Iris pigment epithelial cell (primary cell): ENCODE data around the gene PKP4.
"Not testable (repeated sequence)": the region's sequence is repeated elsewhere in the genome, so short reads cannot be mapped to it uniquely, and the experiment has no call there.

Source experiments
- DNase-seq: peaks from one replicate; pipeline ENCODE4 v3.0.0-alpha.2; 2011; ENCODE audit warnings: low read depth

Gene PKP4

DNA sequence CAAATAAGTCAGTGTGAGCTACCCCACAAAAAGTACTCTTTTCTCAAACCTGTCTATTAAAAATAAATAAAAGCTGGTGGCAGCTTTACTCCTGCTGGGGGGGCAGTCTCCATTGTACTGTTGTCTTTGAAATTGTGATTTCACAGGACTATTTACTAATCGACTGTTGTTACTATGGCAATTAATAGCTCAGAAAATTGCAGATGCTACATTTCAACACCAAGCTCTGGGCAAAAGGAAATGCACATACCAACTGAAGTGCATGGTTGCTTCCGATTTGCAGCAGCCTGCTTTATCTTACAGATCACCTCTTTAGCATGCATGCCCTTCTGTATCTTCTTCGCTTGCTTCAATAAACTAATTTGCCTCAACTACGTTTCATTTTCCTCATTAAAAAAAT, 220.8 kb downstream of the PKP4 start:
- no peak for DNase-seq

DNA sequence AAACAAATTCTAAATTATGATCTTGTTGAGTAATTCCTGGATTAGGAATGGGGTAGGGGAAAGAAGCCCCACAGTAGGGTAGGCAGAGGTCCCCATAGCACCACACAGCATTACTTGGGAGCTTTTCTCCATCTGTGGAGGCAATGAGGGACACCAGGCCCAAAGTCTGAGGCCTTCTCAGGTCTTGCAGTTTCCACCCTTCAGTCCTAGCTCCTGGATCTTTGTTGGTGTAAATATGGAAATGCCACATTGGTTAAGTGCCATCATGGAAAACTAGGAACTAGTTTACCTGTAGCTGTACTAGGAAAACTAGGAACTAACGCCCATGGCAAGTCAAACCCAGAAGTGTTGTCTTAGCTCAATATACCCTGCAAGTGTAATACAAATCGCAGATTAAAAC, 225.1 kb downstream of the PKP4 start:
- no peak for DNase-seq

DNA sequence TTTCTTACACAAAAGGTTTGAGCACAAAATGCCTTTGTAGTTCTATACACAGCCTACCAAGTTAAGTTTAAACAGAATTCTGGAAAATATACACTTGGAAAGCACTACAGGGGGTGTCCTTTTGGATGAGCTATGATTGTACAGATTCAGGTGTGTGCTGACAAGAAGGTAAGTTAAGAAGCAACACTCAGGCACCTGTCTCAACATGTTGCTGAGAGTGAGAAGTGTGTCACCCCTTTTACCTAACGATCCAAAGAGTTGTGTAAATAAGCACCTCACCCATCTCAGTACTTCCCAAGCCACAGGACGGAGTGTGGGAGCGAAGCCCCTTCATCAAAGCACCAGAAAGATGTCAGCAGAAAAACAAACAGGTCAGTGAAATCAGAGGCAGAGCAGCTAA, 228.9 kb downstream of the PKP4 start:
- no peak for DNase-seq

DNA sequence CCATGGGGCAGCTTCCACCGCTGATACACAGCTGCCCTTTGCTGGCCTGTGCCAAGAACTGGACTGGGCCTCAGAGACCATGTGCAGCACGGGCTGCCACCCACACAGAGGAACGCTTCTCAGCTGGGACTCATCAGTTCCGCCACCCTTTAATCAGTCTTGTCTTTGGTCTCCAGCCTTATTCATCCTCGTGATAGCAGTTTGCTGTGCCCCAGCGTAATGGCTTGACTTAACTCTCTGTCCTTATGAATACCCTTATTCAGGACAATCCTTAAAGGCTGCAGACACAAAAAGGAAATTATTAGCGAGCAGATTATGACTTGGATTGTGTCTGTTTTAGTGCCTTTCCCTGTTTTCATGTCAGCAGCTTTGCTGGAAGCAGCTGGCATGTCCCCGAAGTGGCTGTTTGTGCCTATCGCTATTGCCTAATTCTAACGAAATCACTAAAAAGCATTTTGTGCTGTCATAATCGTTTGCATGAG, 229.5 kb downstream of the PKP4 start:
- no peak for DNase-seq

DNA sequence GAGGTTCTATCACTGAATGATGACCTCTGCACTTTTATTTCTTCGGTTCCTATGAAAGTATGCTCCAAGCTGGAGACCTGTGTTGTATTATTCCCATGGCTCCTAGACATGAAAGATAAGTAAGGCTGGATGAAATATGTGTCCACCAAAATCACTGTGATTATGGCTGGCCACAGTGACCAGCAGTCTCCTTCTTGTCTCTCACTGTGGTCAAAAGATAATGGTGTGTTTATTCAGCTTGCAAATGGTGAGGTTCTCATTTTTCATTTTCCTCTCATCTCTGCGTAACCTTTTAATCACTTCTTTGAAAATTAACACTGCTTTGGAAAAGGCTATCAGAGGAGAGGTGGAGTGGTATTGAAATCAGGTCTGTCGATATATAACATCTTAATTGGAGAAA, 230.6 kb downstream of the PKP4 start:
- DNase-seq: no peak

DNA sequence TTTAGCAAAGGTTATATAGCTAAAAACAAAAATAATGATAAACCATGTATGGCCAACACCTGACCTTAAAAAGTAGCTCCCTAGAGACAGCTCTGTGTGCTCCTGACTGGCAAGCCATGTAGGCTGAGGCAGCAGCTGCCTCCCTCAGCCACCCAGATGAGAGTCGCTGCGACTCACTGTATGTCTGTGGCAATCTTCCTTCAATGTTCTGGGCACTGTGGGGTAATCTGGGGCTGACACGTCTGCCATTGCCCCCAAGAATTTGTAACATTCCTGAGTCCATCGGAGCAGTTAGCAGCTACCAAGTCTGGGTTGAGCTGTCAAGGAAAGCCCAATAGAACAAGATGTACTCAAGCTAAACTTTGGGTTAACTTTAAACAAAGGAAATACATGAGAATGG, 232.0 kb downstream of the PKP4 start:
- peak; percentile 44 for DNase-seq

DNA sequence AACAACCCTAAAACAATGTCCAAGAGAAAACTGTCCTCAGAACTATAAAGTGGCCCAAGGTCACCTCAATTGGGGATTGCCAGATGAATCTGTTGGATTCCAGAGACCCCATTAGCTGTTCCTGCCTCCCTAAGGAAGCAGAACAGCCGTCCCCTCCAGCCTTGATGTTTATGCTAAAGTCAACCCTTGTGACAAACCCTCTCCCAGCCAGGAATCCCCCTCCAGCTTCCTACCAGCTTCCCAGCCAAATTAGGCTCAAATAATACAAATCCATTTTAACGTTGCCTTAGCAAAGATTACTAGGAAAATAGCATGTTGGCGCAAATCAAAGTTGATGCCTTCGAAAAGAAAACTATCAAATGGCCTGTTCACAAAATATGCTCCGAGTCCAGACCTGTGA, 232.6 kb downstream of the PKP4 start:
- DNase-seq: no peak

DNA sequence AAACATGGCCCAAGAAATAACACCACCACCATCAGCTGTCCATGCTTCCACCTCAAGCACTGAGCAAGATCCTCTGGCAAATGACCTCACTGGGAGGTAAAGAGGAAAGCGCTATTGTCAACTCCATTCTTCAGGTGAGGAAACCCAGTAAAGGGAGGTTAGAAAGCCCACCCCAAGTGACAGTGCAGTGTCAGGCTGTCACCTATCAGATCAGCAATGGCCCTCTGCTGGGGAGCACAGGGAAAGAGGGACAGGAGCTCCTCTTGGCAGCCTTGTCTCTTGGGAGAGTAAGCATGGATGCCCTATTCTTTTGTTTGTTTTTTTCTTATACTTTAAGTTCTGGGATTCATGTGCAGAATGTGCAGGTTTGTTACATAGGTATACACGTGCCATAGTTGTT, 234.1 kb downstream of the PKP4 start:
- no peak for DNase-seq

DNA sequence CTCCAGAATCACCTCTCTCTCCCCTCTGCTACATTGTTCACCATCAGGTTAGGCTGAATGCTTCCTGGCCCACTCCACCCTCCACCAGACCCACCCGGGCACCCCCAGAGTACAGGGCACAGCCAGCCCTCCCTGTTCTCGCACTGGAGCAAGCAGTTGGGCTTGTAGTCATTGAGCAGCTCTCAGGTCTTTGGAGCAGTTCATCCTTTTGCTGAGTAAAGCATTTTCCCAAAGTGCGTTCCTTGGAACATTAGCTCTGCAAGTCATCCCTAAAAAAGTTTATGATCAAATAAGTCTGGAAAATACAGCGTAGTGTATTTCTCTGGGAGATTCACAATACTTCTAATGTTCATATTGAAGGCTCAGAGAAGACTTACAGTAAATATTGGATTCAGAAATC, 234.9 kb downstream of the PKP4 start:
- DNase-seq: no peak

DNA sequence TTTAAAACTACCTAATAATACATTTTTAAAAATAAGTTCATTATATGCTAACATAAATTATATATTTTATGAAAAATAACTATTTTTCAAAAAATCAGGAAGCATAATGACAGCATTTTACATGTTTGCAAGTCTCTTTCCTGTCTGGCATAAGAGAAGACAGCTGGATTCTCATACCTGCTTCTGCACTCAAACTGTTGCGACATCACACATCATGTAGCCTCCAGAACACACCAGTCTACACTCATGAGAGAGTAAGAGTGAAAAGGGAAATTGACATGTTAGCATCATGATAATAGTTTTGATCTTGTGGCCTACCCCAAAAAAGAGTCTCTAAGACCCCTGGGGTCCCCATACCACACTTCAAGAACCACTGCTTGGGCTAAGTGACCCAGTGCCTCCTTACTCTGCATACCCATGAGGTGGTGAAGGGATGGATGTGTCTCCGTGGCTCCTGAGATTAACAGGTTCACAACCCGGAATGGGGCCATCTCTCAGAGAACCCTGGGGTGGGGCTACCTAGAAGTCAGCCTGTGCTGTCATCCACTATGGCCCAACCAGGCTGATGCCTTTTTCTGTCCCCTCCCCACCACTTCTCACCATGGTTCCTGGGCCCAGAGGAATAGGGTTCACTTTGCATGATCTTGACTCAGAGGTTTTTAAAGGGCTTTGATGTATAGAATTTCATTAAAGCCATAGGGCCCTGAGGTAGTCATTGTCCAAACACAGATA, 235.8 kb downstream of the PKP4 start:
- DNase-seq: no peak

DNA sequence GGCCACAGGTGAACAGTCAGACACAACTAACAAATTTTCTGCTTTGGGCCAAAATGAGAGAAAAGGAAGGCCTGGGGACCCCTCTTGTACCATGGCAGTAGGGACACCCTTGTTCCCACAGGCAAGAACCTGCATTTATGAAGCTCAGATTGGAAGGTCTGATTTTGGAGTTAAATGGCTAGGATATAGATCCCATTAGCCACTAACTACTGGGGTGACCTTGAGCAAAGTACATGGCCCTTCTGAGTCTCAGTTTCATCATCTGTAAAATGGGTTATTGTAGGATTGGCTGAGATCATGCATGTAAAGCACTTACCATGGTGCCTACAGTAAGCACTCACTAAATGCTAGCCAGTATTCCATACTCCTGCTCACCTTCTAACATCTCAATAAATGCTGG, 236.7 kb downstream of the PKP4 start:
- no peak for DNase-seq

DNA sequence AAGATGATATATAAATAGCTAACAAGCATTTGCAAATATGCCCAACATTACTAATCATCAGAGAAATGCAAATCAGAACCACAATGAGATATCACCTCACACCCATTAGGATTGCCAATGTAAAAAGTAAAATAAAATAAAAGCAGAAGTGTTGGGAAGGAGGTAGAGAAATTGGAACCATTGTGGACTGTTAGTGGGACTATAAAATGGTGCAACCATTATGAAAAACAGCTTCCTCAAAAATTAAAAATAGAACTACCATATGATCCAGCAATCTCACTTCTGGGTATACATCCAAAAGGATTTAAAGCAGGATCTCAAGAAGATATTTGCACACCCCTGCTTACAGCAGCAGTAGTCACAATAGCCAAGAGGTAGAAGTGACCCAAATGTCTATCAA, 238.6 kb downstream of the PKP4 start:
- no peak for DNase-seq

DNA sequence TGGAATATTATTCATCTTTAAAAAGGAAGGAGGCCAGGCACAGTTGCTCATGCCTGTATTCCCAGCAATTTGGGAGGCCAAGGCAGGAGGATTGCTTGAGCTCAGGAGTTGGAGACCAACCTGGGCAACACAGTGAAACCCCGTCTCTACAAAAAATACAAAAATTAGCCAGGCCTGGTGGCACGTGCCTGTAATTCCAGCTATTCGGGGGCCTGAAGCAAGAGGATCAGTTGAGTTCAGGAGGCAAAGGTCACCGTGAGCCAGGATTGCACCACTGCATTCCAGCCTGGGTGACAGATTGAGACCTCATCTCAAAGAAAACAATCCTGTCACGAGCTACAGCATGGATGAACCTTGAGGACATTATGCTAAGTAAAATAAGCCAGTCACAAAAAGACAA, 239.0 kb downstream of the PKP4 start:
- not testable (repeated sequence) for DNase-seq

DNA sequence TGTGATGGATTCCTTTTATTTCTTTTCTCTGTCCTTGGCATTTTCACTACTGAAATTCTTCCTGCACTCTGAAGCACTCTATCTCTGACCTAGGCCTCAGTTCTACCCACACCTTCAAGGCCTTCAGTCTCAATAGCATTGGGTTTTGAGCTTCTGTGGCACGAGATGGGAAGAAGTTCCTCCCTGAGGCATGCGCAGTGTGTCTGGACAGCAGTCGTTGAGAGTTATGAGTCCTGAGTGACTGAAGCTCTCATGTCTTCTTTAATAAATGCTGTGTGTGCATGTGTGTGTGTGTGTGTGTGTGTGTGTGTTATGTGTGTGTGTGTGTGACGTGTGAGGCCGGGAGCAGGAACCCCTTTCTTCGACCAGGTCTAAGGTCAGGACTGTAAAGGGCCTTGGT, 242.6 kb downstream of the PKP4 start:
- DNase-seq: no peak

DNA sequence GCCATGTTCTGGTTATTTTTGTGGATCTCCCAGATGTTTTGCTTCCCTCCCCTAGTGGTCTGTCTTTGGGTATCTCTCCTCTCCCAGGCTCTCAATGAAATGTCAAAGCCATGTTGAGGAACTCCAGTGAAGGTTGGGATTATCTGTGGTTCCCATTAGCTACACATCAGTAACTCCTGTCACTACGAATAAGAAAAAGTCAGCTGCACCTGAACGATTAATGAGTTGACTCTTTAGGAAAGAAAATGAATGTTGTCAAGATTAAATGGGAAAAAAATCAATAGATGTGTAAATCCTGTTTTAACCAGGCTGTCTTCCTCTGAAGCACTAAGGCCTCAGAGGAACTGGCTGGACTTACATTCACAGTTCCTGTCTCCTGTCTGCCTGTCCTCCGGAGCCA, 244.3 kb downstream of the PKP4 start:
- DNase-seq: no peak

DNA sequence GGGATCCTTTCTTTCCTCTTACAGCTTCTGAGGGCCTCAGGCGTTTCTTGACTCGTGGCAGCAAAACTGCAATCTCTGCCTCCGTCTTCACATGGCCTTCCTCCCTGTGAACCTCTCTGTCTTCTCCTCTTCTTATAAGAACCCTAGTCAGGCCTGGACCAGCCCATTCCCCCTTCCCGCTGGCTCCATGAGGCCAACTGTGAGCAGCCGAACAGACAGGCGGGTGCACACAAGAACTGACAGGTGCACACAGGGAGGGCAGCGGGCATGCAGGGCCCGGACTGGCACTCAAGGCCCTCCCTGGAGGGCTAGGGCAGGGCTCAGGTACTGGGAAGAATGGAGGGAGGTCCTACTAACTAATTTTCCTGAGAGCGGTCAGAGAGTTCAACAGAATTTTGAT, 246.0 kb downstream of the PKP4 start:
- DNase-seq: no peak

DNA sequence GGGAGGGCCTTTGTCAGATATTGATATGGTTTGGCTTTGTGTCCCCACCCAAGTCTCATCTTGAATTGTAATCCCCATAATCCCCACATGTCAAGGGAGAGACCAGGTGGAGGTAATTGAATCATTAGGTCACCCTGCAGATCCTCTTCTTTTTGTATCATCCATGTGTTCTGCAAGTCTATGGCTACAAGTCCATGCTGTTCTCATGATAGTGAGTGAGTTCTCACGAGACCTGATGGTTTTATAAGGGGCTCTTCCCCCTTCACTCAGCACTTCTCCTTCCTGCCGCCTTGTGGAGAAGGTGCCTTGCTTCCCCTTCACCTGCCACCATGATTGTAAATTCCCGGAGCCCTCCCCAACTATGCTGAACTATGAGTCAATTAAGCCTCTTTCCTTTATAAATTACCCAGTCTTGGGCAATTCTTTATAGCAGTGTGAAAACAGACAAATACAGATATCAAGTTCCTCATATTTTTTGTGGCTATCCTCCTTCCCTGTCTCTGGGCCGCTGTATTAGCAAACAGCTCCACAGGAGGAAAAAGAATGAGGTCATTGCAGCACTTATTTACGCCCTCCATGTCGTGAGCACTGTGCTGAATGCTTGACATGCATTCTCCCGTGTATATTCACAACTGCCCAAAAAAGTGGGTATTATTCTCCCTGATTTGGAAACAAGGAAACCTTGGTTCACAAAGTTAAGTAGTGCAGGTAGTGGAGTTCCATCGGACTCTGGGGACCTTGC, 248.1 kb downstream of the PKP4 start:
- DNase-seq: not testable (repeated sequence)

DNA sequence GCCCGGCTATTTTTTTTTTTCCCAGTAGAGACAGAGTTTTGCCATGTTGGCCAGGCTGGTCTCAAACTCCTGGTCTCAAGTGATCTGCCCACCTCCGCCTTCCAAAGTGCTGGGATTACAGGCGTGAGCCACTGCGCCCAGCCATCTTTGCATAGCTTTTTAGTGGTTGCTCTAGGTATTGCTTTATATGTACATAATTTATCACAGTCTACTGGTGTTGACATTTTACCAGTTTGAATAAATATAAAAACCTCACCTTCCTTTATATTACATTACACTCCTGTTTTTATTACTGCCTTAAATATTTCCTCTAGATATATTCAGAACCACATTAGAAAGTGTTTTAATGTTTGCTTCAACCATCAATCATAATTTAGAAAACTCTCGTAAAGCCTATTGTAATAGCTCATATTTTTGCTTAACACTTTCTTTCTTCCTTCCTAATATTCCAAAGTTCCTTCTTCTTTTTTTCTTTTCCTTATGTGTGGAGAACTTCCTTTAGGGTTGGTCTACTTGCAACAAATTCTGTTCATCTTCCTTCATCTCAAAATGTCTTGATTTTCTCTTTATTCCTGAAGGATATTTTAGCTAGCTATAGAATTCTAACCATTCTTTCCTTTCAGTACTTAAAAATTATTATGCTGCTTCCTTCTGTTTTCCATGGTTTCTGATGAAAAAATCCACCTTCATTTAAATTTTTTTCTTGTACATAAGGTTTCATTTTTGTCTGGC, 256.2 kb downstream of the PKP4 start:
- no peak for DNase-seq

DNA sequence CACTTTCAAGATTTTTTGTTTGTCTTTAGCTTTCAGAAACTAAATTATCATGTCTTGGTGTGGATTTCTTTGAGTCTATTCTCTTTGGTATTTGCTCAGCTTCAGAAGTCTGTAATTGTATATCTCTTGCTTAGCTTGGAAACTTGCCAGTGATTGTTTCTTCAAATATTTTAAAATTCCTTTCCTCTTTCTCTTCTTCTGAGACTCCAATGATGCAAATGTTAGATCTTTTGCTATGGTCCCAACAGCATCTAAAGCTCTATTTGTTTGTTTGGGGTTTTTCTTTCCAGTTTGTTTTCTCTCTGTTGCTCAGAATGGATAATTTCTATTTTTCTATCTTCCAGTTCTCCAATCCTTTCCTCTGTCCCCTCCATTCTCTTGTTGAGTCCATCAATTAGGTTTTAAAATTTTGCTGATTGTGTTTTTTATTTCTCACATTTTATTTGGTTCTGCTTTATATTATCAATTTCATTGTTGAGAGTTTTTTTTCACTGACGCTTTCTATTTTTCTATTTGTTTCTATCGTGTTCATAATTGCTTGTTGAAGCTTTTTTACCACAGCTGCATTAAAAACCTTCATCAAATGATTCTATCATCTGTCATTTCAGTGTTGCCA, 256.9 kb downstream of the PKP4 start:
- DNase-seq: peak; percentile 22

DNA sequence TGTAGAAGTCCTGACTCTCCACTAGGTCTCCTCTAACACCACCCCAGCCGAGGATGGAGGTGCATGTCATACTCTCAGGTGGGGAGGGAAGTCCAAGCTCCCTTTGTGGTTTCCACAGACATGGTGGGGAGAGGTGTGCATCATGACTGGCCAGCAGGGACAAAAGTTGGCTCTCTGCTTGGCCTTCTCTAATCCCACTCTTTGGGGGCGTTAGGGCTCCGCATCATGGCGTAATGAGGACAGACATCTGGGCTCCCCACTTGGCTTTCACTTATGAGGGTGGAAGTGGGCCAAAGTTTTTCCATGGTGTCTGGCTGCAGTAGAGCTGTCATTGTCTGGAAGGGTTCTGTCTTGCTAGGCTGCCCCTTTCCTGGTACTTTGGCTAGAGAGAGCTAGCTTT, 257.7 kb downstream of the PKP4 start:
- no peak for DNase-seq

DNA sequence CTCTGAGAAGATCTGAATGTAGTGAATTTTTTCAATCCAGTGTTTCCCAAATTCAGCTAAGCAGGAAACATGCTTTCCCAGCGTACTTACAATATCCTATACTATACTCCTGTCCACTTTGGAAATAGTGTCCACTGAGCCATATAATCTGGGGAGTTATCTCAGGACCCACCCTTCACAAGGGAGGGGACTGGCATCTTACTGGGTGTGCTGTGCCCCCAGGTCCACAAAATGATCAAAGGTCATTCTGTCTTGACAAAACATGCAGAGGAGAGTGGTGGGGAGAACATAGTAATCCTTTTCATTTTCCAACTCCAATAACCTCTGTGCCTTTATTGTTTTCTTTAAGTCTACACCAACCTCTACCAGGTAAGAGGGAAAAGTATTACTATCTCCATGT, 258.6 kb downstream of the PKP4 start:
- no peak for DNase-seq

DNA sequence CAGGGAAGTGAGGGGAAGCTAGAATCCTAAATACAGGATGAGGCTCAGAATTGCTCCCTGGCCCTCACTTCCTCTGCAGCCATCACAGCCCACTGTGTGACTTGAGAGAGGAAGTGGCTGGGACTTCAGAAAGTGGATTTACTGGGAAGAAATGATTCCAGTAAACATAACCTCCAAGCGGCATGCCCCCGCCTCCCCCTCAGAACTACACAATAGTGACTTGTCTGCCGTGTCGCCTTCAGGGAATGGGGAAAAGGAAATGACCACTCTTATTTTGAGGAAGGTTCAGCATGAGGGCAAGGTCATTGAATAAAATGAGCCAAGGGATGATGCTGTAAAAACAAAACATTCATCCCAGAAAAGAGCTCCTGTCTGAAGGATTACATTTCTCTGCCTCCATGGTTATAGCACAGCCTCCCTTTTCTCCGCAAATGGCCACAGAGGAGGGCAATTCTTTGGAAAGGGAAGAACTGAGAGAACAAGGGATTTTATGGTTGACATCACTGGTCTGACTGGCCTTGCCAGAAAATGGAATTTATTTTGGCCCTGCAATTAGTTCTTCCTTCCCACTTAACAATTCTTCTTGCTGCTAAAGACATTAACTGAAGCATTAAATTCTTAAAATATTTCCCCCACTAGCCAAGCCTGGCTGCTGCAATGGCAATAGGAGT, 259.5 kb downstream of the PKP4 start:
- no peak for DNase-seq
